Fibroblast of lung (primary cell): ENCODE results near the gene SUPT3H.

Experiments used
- CTCF ChIP-seq, 2 donors: IDR thresholded peaks in 1 of 2; conservative IDR thresholded peaks in 1 of 2; 1 replicate in 1 of 2; 2 replicates in 1 of 2; pipeline ENCODE4 v1.5.1; 2011 to 2012; ENCODE audit warnings: low read length in 2 of 2, control low read depth in 1 of 2, inconsistent platforms in 1 of 2, low read depth in 1 of 2, mild to moderate bottlenecking in 1 of 2
- EZH2 ChIP-seq: IDR thresholded peaks from 2 replicates; pipeline ENCODE4 v1.5.1; 2012; ENCODE audit warnings: low read length, control low read depth, mild to moderate bottlenecking; ENCODE audit errors: missing control alignments

GRCh38 chr6:45265246-45265645, 112.5 kb downstream of the SUPT3H start:
- TF ChIP-seq CTCF (conservative IDR thresholded peaks at IDR 0.05 in 1 of 2, IDR thresholded peaks at IDR 0.05 in 1 of 2; ENCODE audit: low read depth in 1 of 2, low read length in 2 of 2) = no peak
- no peak for TF ChIP-seq EZH2
